Measurements from ENCODE around the gene AMIGO1.
A peak's percentile ranks its signal among the peaks of the same experiment; 100 is the strongest.

Gene AMIGO1

GRCh38 chr1:109509176-109510134 lies at the start of gene AMIGO1:
AMIGO1 (minus strand) TSS chr1:109509727; CDS start chr1:109508912, 815 bp downstream.
- H3F3A ChIP-seq (ENCODE audit: insufficient read depth): no peaks in the 10 kb centered on the region
- peak within 1 kb of the TSS; percentile 77 for H3K4me2 ChIP-seq (ENCODE audit: low read depth, low read length, poor library complexity, severe bottlenecking)
- H3K9me2 ChIP-seq (replicated peaks; ENCODE audit: insufficient read depth, low read length): no peaks in the 10 kb centered on the region
- no peaks in the 10 kb centered on the region for H3K9me3 ChIP-seq (ENCODE audit: insufficient read depth, low read length)
- H3K9ac ChIP-seq (ENCODE audit: low read length): peak within 1 kb of the TSS; percentile 51
- no peaks in the 10 kb centered on the region for H3K79me2 ChIP-seq (ENCODE audit: insufficient read depth, low read length)
- H3K27ac ChIP-seq (ENCODE audit: low read depth, low read length): no peak within 1 kb of the TSS
- H2AFZ ChIP-seq (ENCODE audit: low read depth, low read length, severe bottlenecking): peak within 1 kb of the TSS; percentile 91
- H3K36me3 ChIP-seq (ENCODE audit: low read length): no peaks in the 10 kb centered on the region
- TF ChIP-seq CTCF (IDR thresholded peaks at IDR 0.05; ENCODE audit: insufficient read depth, low read length, poor library complexity, severe bottlenecking) (no peak), EZH2phosphoT487 (conservative IDR thresholded peaks at IDR 0.05; ENCODE audit: low read length) (no peak)
- H4K20me1 ChIP-seq (ENCODE audit: low read depth, low read length): no peaks in the 10 kb centered on the region
- H3K4me3 ChIP-seq (ENCODE audit: insufficient read depth, low read length, poor library complexity, severe bottlenecking): peak within 1 kb of the TSS; percentile 51
- H3K27me3 ChIP-seq (ENCODE audit: low read length): no peaks in the 10 kb centered on the region

DNA sequence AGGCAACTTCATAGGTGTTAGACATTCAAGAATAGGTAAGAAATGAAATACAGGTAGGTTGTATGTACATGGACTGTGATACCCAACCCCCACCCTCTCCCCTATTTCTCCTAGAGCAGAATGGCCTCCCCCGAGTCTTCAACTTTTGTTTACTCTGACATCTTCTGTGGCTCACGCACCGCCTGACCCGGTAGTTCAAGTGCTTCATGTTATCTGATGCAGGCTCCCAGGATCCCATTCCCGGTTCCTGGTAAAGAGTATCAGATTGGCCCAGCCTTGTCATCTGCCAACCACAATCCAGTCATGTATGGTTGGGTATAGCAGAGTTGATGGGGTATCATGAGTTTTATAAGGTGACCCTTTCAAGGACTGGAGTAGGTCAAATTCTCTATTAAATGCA lies 48.0 kb upstream of the AMIGO1 start:
- H3K36me3 ChIP-seq (ENCODE audit: low read length): no peaks in the 10 kb centered on the region; the same call in 1 of the 2 replicates
- no peak overlapping the region for H3K9ac ChIP-seq (ENCODE audit: low read length)
- no peak overlapping the region for H3K4me3 ChIP-seq (ENCODE audit: insufficient read depth, low read length, poor library complexity, severe bottlenecking)
- no peak overlapping the region for H2AFZ ChIP-seq (ENCODE audit: low read depth, low read length, severe bottlenecking)
- 0 out of 2 replicates have a peak, but pooled peaks cover 4% of the 10 kb centered on the region for H3F3A ChIP-seq (ENCODE audit: insufficient read depth)
- H4K20me1 ChIP-seq (ENCODE audit: low read depth, low read length): peaks cover 31% of the 10 kb centered on the region
- H3K27me3 ChIP-seq (ENCODE audit: low read length): no peaks in the 10 kb centered on the region
- H3K79me2 ChIP-seq (ENCODE audit: insufficient read depth, low read length): peaks cover 95% of the 10 kb centered on the region
- H3K9me3 ChIP-seq (ENCODE audit: insufficient read depth, low read length): no peaks in the 10 kb centered on the region
- H3K9me2 ChIP-seq (replicated peaks; ENCODE audit: insufficient read depth, low read length): no peaks in the 10 kb centered on the region
- TF ChIP-seq EZH2phosphoT487 (conservative IDR thresholded peaks at IDR 0.05; ENCODE audit: low read length) (no peak), CTCF (IDR thresholded peaks at IDR 0.05; ENCODE audit: insufficient read depth, low read length, poor library complexity, severe bottlenecking) (no peak)
- H3K27ac ChIP-seq (ENCODE audit: low read depth, low read length): no peak overlapping the region
- no peak overlapping the region for H3K4me2 ChIP-seq (ENCODE audit: low read depth, low read length, poor library complexity, severe bottlenecking)

GRCh38 chr1:109556563-109556962 lies 47.0 kb upstream of the AMIGO1 start:
- no peak overlapping the region for H3K4me2 ChIP-seq (ENCODE audit: low read depth, low read length, poor library complexity, severe bottlenecking)
- H3F3A ChIP-seq (ENCODE audit: insufficient read depth): 0 out of 2 replicates have a peak, but pooled peaks cover 4% of the 10 kb centered on the region
- peaks cover 26% of the 10 kb centered on the region for H4K20me1 ChIP-seq (ENCODE audit: low read depth, low read length)
- no peaks in the 10 kb centered on the region for H3K9me3 ChIP-seq (ENCODE audit: insufficient read depth, low read length)
- no peak overlapping the region for H3K9ac ChIP-seq (ENCODE audit: low read length)
- no peak overlapping the region for H3K27ac ChIP-seq (ENCODE audit: low read depth, low read length)
- no peaks in the 10 kb centered on the region for H3K9me2 ChIP-seq (replicated peaks; ENCODE audit: insufficient read depth, low read length)
- no peaks in the 10 kb centered on the region for H3K27me3 ChIP-seq (ENCODE audit: low read length)
- no peaks in the 10 kb centered on the region; the same call in 1 of the 2 replicates for H3K36me3 ChIP-seq (ENCODE audit: low read length)
- H3K4me3 ChIP-seq (ENCODE audit: insufficient read depth, low read length, poor library complexity, severe bottlenecking): no peak overlapping the region
- no peak for TF ChIP-seq CTCF (IDR thresholded peaks at IDR 0.05; ENCODE audit: insufficient read depth, low read length, poor library complexity, severe bottlenecking)
- no peak for TF ChIP-seq EZH2phosphoT487 (conservative IDR thresholded peaks at IDR 0.05; ENCODE audit: low read length)
- no peak overlapping the region for H2AFZ ChIP-seq (ENCODE audit: low read depth, low read length, severe bottlenecking)
- peaks cover 95% of the 10 kb centered on the region for H3K79me2 ChIP-seq (ENCODE audit: insufficient read depth, low read length)
